DND-41 (cell line): ENCODE results near the gene PROB1.

ENCODE experiments used
- EZH2 ChIP-seq: IDR thresholded peaks from 3 replicates; pipeline ENCODE4 v1.6.1; 2012; ENCODE audit warnings: borderline replicate concordance, low read depth, mild to moderate bottlenecking, moderate library complexity, low read length, inconsistent platforms; ENCODE audit not compliant: severe bottlenecking
- TF ChIP-seq, protein P1 (sequence below): IDR thresholded peaks from 2 replicates; pipeline ENCODE4 v1.5.1; 2012; ENCODE audit warnings: borderline replicate concordance, low read length, moderate library complexity, mild to moderate bottlenecking; ENCODE audit not compliant: poor library complexity, severe bottlenecking; ENCODE audit errors: extremely low read depth

DNA sequence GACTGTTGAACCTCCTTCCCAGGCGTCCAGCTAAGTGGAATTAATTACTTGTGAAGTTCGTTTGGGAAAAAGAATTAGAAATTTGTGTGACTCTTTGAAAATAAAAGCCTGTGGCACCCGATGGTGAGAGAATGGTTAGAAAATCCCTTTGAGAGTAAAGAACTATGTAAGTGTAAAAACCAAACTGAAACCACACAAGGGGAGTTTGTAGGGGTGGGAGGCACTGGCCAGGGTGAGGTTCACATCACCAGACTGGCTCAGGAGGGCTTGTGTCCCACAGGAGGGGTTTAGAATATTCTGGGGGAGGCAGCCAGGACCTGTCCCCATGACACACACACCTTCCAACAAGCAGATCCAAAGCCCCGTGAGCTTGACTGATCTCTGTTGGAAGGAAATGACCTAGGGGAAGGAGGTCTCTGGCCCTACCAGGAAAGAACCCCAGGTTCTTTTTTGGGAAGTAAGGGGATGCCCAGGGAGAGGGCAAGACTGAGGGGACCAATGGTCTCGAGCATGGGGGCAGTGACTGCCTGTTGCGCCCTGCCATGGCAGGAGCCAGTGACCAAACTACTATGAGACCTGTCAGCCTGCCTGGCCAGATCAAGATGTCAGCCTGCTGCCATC, 4.7 kb upstream of the PROB1 start:
- TF ChIP-seq, protein P1, sequence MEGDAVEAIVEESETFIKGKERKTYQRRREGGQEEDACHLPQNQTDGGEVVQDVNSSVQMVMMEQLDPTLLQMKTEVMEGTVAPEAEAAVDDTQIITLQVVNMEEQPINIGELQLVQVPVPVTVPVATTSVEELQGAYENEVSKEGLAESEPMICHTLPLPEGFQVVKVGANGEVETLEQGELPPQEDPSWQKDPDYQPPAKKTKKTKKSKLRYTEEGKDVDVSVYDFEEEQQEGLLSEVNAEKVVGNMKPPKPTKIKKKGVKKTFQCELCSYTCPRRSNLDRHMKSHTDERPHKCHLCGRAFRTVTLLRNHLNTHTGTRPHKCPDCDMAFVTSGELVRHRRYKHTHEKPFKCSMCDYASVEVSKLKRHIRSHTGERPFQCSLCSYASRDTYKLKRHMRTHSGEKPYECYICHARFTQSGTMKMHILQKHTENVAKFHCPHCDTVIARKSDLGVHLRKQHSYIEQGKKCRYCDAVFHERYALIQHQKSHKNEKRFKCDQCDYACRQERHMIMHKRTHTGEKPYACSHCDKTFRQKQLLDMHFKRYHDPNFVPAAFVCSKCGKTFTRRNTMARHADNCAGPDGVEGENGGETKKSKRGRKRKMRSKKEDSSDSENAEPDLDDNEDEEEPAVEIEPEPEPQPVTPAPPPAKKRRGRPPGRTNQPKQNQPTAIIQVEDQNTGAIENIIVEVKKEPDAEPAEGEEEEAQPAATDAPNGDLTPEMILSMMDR: no peak
- TF ChIP-seq EZH2: no peak
